OCI-LY3 (cell line): ENCODE data around the gene KCNN2.

Experiments used
- CTCF ChIP-seq: fragments of 200-600, 300-600 bp; sonication (generic); IDR thresholded peaks from 2 replicates; pipeline ENCODE4 v1.5.1; 2014; ENCODE audit warnings: antibody characterized with exemption, low read length, low read depth
- EZH2phosphoT487 ChIP-seq: fragments of 200-600 bp; shearing (Covaris generic); IDR thresholded peaks from 2 replicates; pipeline ENCODE4 v1.6.1; 2018; ENCODE audit warnings: antibody characterized with exemption, mixed run types, low read depth

GRCh38 chr5:114380721-114381120 lies 18.9 kb downstream of the KCNN2 start:
- TF ChIP-seq CTCF (no peak), EZH2phosphoT487 (no peak)
